Measurements from ENCODE around the gene HNRNPR. TPM values are rescaled to one million over a fixed set of nuclear protein-coding genes. Genes with fewer than 3 reads are reported as not detected.

Gene HNRNPR
- polyA plus RNA-seq, 1 donor = 125 TPM

Other genes starting within 250 kb of the HNRNPR start
- gene LUZP1, start 175.4 kb downstream of the HNRNPR start, polyA plus RNA-seq (ENCODE audit: insufficient read length) = 14.0 TPM
- gene HTR1D, start 126.8 kb downstream of the HNRNPR start, polyA plus RNA-seq (ENCODE audit: insufficient read length) = 0.09 TPM
- gene ZNF436, start 25.6 kb upstream of the HNRNPR start, polyA plus RNA-seq (ENCODE audit: insufficient read length) = 38.5 TPM
- 430 TPM for gene TCEA3, start 80.5 kb upstream of the HNRNPR start, polyA plus RNA-seq (ENCODE audit: insufficient read length)
- gene ASAP3, start 139.9 kb upstream of the HNRNPR start, polyA plus RNA-seq (ENCODE audit: insufficient read length) = 57.1 TPM
- gene E2F2, start 186.9 kb upstream of the HNRNPR start, polyA plus RNA-seq (ENCODE audit: insufficient read length) = 3.9 TPM
- 55.0 TPM for gene ID3, start 215.2 kb upstream of the HNRNPR start, polyA plus RNA-seq (ENCODE audit: insufficient read length)

Data from hindlimb muscle (tissue), 1 donor.